ENCODE measurements around the gene PLXNA4.

GRCh38 chr7:132613737-132614136 is 37.5 kb upstream of the PLXNA4 start:
- TF ChIP-seq CTCF (IDR thresholded peaks at IDR 0.05) (no peak), EZH2 (IDR thresholded peaks at IDR 0.05; ENCODE audit: borderline replicate concordance, insufficient read depth, low read depth, low read length, poor library complexity, severe bottlenecking) (no peak)

Data from B cell (primary cell).